NCI-H1105 (cell line): Measurements from ENCODE around the gene IFIT5.
A peak's percentile ranks its signal among the peaks of the same experiment; 100 is the strongest.
"Not testable (repeated sequence)": the region's sequence is repeated elsewhere in the genome, so short reads cannot be mapped to it uniquely, and the experiment has no call there.

Experiments used
- DNase-seq: peaks from one replicate; lab custom pipeline; 2025; lab: John Stamatoyannopoulos, UW

IFIT5 gene

GRCh38 chr10:89428877-89429276, 14.5 kb downstream of the IFIT5 start:
- DNase-seq, result peak; percentile 5

GRCh38 chr10:89431977-89432376, 17.6 kb downstream of the IFIT5 start:
- no peak for DNase-seq

GRCh38 chr10:89438525-89438924, 24.2 kb downstream of the IFIT5 start:
- no peak for DNase-seq

GRCh38 chr10:89440226-89441009, 26.1 kb downstream of the IFIT5 start:
- DNase-seq, result peak; percentile 5

- DNase-seq, result no peak
These were observed 27.9 kb downstream of the IFIT5 start for GRCh38 chr10:89442289-89442688.

- DNase-seq, result not testable (repeated sequence)
These were observed 30.5 kb downstream of the IFIT5 start for GRCh38 chr10:89444819-89445218.

- no peak for DNase-seq
These were observed 36.5 kb downstream of the IFIT5 start for GRCh38 chr10:89450901-89451300.

GRCh38 chr10:89452193-89452592, 37.8 kb downstream of the IFIT5 start:
- no peak for DNase-seq

- no peak for DNase-seq
These were observed 40.4 kb downstream of the IFIT5 start for GRCh38 chr10:89454561-89455347.

GRCh38 chr10:89458291-89458690, 43.9 kb downstream of the IFIT5 start:
- DNase-seq, result no peak

GRCh38 chr10:89458784-89459183, 44.4 kb downstream of the IFIT5 start:
- no peak for DNase-seq

- no peak for DNase-seq
These were observed 49.6 kb downstream of the IFIT5 start for GRCh38 chr10:89463846-89464537.

- DNase-seq, result no peak
These were observed 50.8 kb downstream of the IFIT5 start for GRCh38 chr10:89465196-89465595.

- DNase-seq, result no peak
These were observed 52.2 kb downstream of the IFIT5 start for GRCh38 chr10:89466599-89467035.

GRCh38 chr10:89468191-89468965, 54.0 kb downstream of the IFIT5 start:
- no peak for DNase-seq

- DNase-seq, result no peak
These were observed 55.1 kb downstream of the IFIT5 start for GRCh38 chr10:89469517-89469916.
